CD4-positive, alpha-beta T cell treated with Interleukin-1 beta for 1 hour (primary cell): ENCODE measurements around the gene CEP63.
"Not testable (repeated sequence)": the region's sequence is repeated elsewhere in the genome, so short reads cannot be mapped to it uniquely, and the experiment has no call there.

ENCODE experiments used
- DNase-seq, 2 donors: peaks; one replicate each; pipeline ENCODE4 v3.0.0-alpha.2; 2020 to 2022

Gene CEP63

DNA sequence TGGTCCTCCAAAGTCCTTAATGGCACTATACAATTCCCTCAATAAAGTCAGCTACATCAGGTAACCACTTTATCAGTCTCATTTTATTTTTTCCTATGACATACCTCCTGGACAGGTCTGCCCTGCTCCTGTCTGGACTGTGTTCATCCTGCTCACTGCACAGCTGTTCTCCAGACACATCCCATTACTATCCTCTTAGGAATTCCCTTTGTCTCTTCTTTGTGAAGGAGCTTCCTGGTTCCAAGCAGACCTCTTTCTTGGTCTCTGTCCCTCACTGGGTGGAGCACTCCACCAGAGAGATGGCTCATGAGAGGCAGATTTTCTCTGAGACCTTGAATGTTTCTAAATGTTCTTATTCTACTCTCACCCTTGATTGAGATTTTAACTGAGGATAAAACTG lies 104.9 kb downstream of the CEP63 start:
- DNase-seq: no peak

DNA sequence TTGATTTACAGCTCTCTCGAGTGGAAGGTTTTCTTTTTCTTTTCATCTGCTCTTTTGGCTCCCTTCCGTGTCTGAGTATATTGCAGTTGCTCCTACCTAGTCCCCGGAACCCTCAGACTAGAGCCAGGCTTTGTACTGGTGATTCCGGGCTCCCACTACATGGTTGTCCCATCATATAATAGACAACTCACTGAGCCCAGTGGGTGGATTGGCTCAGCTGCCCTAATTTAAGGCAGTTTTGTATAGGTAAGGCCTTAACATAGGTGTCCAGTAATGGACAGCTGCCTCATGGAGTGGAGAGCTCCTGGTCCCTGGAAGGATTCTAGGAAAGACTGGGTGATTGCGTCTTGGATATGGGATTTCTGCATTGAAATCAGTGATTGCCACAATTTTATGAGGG lies 106.9 kb downstream of the CEP63 start:
- no peak for DNase-seq

DNA sequence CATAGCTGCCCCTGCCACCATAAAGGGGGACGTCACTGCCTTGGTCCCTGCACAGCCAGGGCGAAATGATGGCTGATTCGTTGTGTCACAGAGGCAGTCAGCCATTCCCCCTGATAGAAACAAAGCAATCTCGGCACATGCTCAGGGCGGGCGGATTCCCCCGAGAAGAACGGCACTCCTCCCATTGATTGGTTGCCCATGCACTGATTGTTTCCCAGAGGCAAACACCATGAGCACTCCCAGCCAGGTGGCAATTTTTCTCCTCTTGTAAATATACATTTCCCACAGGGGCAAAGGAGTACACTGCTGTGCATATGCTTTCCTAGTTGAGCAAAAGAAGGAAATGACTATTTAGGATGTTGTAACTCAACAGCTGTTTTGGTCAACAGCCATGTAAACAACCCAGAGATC lies 108.5 kb downstream of the CEP63 start:
- no peak for DNase-seq

DNA sequence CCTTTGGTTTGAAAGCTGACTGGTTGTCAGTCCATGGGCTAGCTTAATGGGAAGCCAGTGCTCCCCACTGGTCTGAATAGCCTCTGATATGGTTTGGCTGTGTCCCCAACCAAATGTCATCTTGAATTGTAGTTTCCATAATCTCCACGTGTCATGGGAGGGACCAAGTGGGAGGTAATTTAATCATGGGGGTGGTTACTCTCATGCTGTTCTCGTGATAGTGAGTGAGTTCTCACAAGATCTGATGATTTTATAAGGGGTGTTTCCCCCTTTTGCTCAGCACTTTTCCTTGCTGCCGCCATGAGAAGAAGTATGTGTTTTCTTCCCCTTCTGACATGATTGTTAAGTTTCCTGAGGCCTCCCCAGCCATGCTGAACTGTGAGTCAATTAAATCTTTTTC lies 109.1 kb downstream of the CEP63 start:
- DNase-seq: not testable (repeated sequence)

DNA sequence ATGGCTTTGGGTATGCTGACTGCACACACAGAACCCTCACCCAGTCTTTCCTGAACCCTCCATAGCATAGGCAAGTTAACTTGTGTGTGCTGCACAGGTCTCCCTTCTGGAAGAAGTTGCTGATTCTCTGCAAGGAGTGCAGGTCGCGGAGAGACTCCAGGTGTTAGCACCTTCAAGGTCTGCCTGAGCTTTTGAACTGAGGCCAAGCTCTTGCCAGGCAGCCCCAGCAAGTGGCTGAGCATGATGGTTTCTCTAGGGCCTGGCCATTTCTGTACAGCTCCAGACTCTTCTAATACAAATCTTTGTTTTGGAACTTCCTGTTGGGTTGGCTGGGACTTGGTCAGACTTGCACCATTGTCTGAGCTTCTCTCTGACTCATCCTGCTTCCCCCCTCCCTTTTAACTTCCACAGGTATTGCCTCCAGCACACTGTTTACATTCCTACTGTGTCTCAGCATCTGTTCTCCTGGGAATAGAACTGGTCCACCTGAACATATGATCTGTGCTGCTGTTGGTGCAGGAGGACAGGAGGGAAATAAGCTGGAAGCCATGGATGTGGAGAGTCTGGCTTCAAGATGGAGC lies 111.6 kb downstream of the CEP63 start:
- no peak for DNase-seq

DNA sequence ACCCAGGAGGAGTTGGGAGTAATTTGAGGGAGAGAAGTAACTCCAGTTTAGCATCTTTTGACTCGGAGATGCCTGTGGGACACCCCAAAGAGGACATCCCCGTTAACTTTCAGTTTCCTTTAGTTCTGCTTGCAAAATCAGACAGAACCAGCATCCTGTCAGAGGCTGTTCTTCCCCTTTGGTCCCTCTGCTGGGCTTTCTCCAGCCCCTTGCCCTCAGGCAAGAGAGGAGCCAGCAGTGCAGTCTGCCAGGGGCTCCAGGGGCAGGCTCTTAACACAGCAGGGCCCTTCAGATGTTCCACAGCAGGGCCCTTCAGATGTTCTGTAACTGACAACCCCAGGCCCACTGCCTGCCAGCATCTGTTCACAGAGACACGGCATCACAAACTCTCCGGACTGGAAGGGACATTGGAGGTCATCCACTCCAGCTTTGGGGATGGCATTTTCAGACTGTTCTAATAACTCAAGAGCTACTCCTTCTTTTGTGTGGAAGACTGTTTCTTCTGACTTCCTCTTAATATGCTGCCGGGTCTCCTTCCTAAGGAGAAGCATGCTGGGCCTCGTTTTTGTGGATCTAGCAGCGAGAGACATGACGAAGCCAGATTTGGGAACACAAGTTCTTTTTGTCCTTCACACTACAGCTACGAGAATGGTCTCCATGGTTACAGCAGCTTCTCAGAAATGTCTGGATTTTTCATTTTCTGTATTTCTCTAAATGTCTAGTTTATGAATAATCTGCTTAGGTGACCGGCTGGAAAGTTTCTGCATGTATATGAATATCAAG lies 113.1 kb downstream of the CEP63 start:
- no peak for DNase-seq

DNA sequence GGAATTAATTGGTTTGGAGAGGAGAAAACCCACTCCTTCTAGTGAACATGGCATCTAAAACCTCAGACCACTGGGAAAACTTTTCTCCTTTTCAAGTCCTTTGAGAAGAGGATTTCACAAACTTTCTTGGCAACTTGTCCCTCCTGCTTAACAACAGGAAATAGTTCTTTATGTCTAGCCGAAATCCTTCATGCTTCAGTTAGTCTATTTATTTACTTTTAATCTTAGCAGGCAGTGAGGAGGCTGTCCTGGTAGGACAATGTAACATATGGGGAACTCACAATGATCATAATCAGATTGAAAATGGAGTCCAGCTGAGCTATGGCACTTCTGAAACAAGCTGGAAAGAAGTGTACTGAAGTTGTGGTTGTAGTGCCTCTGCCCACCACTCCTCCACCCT lies 114.3 kb downstream of the CEP63 start:
- DNase-seq: no peak

DNA sequence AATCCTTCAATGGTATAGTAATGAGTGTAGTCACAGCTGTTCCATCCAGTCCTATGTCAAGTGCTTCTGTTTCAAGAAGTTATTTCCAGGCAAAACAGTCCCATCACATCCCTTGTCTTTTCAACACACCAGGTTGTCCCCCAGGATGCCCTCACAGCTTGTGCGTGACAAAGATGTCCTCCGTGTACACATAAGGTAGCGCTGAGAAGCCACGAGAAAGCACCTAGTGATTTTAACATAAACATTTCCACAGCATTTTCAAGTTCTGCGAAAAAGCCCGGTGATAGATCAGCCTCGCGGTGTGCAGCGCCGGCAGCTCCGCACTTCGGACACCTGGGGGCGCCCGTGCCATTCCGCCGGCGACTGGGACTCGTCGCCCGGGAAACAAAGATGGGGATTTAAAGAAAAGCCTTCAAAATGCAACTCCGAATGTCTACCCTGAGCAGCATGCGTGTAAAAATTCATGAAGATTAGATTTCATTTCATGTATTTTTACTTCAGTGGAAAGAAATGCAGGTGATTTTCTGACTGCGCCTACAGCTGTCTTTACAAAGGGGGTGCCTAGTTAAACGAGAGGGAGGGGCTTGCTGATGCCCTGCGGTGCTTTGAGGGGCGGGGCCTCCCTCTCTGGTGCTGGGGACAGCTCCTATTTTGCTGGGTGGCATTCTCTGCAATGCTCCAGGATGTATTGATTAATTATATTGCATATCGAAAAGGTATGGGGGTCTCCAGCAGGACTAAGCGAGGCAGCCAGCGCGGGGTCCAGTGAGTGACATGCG lies 115.0 kb downstream of the CEP63 start:
- peak; percentile 45 to 46 for DNase-seq

DNA sequence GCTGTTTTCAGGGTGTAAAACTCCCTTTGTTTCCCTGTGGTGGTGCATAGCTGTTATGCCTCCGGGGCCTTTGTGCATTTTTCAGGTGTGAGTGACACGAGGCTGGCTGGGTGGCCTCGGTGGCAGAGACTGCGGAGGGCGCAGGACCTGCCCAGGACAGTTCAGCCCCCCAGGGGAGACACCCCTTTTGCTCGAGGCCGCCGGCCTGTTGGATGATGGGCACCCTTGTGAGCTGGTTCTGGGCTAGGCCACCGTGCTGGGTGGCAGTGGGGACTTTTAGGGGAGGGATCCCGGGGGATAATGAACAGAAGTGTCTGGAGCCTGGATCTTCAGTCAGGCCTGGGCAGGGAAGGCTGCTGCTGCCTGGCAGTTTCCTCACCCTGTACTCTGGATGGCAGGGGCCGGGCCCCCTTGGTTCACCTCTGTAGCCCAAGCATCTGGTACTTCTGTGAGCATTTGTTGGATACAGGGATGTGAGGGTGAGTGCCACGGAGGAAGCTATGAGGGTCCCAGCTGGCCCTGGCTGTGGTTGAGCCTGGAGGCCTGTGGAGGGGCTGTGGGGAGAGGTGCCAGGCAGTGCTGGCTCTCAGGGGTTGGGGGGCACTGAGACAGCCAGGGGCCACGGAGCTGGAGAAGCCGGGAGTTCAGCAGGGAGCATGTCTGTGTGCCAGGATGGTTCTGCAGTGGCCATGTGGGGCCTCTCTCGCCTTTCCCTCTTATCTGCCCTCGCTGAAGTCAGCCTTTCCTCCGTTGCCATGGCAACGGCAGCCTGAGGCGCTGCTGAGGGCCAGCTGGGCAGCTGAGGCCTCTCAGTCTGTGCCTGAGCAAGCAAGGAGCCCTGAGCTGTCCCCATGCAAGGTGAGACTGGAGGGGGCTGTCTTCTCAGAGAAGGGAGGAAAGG lies 115.9 kb downstream of the CEP63 start:
- DNase-seq: no peak

DNA sequence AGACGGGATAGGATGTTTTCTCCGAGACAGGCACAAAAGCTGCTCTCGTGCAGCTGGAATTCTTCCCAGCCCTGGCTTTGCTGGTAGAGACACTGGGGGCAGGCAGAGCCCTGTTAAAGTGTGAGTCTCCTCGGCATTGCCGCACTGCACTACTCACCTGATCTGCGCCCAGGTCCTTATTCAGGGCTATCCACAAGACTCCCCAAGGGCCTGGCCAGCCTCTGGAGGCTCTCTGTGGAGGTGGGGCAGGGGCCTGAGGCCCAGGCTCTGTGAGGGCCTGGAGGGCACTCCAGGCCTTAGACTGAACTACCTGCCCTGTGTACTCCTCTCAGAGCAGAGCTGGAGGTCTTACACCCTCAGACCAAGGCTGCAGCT lies 116.6 kb downstream of the CEP63 start:
- no peak for DNase-seq

DNA sequence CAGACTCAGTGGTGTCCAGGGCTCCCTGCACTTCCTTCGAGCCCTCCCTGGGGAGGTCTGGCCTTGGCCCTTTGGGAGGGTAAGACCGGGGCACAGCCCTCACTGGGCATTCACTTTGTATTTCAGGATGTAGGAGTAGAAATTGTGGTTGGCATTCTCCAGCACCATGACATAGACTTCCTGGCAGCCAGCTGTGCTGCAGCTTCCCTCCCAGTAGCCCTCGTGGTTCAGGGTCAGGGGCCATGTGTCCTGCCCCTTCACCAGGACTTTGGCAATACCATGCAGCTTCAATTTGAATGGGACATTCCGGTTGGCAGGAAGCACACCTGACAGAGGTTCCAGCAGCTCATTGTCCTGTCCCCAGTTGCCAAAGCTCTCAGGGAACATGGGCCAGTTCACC lies 117.6 kb downstream of the CEP63 start:
- no peak for DNase-seq

DNA sequence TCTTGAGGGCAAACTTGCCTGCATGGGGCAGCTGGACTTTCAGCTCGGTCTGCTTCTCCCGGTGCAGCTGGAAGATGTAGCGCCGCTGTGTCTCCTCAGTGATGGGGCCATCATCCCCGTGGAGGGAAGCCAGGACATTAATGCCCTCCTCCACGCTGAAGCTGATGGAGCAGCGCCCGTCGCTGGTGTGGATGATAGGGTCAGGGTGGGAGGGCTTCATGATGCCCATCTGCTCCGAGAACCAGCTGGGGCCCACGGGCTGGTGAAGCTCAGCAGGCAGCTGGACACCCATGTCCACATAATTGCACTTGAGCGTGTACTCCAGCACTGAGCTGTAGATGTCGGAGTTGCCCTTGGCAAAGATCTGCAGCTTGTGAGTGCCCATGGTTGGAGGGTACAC lies 118.1 kb downstream of the CEP63 start:
- DNase-seq: no peak

DNA sequence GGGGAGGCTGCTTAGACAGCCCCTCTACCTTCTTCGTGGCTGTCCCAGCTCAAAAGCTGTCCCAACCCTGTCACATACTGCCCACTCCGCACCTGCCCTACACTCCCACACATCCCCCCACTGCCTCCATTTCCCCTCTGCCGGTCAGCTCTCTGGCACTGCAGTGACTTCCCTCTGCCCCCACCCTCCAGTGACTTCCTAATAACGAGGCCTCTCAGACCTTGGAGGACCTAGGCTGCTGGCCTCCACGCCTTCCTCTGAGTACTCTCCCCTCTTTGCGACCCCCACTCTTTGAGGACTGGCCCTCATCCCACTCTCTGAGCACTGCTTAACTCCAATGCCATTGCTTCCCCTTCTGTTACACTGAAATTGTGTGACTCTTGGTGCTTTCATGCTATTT lies 119.7 kb downstream of the CEP63 start:
- no peak for DNase-seq

DNA sequence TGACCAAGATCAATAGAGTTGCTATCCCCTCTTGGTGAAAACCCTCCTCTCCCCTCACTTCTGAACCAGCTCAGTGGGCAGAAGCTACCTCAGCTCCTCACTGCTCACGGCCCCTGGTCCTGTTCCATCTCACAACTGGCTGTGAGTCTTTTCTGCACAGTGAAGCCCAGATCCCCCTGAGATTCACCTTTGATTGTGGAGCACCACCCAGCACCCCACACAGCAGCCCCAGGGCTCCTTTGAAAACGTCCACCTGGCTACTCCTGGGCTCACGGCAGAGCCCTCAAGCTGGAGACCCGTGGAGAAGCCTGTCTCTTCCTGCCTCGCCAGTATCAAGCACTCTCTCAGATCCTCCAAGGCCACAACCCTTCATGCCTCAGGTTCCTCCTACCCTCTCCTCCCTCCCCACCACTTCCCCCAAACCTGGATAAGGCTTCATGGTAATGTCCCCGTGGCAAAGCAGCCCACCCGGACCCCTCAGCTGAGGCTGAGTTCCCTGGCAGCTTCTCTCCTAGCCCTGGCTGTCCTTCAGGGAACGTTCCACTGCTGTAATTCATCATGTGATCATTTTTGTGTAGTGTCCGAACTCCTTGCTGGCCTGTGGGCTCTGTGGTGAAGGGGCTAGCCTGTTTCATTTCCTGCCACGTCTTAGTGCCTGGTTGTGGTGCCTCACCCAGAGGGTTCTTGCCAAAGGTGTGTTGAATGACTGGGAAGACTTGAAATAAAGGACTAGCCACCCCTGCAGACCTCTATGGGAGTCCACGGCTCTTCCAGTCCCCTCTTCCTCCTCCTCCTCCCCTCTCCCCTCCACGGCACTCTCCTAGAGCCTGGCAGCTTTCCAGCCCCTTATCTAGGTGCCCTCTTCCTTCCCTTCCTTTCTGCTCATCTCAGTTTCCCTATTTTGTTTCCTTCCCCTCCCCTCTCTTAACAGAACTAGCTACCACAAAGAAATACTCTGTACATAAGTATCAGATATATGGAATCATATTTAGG lies 120.5 kb downstream of the CEP63 start:
- DNase-seq: no peak

DNA sequence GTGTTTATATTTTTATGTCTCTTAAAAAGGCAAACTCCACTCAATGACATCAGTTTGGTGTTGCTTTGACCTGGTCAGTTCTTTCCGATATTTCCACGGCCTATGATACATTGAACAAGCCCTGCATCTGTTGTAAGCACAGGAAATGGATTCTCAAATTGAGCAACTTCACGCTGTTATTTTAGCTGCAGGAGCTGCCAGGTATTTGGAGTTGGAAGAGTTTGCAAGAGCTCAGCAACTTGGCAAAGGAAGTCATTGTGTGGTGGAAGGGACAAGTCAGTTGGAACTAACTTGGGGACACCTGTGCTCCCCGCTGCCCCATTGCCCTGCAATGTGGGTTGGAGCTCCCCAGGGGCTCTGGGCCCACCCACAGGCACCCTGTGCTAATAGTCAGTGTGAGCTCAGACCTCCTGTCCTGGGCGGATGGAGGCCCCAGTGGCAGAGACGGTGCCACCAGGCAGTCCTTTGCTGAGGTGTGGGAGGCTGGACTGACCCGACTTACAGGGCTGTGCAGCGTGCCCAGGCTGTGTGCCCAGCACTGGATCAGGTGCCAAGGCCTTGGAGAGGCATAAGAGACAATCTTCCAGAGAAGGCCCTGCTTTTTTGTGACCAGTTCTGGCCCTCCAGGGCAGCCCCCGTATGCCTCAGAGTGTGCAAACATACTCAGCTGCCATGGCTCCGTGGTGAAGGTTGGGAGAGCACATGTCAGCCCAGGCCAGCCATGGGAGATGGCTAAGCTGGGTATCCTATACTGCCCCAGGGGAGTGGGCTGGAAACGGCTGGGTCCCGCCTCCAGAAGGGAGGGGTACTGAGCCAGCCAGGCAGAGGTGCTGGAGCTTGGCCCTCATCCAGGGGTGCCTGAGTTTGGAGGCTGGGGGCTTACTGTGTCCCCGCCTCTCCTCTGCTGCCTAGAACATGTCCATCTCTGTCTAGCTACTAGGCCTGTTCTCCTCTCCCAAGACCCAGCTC lies 121.5 kb downstream of the CEP63 start:
- DNase-seq: no peak

DNA sequence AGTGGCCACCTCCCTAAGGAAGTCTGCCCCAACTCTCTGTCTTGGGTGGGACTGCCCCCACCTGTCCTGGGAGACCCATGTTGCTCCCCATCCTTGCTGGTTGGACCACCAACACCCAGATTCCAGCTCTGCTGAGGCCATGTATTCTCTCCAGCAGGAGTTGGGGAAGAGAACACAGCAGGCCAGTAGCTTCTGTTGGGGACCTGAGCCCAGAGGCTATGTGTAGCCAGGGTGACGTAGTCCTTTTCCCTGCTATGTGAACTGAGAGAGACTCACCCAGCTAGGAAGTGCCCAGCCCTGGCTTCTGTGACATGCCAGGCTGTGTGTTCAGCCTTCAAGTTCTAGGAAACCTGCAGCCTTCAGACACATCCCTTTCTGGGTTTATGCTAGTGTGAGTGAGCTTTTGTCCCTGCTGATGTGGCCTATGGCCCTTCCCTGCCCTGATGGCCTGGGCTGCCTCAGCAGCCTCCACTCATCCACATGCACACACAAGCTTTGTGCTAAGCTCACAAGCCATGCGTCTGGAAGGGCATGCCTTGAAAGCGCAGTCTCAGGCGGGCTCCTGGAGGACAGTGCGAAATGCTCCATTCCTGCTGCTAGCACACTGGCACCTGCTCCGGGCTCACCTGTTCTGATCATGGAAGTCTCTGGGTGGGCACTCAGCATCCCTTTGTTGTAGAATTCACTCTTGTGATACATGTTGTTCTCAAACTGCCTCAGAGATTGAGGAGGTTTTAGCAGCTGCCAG lies 122.3 kb downstream of the CEP63 start:
- DNase-seq: no peak

DNA sequence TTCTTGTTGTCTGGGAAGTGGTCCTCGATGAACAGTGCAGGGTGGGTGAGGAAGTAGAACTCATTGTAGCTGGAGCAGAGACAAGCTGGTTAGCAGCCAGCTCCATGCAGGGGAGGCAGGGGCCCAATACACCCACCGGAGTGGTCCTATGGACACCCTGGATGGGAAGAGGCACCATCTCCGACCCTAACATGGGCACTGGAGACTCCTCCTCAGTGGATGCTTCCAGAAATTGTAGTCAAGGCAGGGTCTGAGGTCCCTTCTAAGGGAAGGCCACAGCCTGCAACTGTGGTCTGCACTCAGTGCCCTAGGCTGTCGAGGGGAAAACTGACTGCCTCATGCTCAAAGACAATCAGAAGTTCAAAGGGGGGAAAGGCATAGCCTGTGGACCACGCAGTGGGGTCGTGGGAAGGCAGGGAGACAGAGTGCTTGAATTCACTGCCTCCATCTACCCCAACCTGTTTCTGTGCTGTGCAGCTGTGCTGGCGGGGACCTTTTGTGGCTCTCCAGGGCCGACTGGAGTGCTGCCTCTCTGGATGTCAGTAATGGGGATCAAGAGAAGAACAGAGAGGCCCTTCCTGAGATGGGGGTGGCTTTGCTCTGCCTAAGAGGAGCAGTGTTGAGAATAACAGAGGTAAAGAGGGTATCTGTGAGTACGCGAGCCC lies 123.0 kb downstream of the CEP63 start:
- no peak for DNase-seq

DNA sequence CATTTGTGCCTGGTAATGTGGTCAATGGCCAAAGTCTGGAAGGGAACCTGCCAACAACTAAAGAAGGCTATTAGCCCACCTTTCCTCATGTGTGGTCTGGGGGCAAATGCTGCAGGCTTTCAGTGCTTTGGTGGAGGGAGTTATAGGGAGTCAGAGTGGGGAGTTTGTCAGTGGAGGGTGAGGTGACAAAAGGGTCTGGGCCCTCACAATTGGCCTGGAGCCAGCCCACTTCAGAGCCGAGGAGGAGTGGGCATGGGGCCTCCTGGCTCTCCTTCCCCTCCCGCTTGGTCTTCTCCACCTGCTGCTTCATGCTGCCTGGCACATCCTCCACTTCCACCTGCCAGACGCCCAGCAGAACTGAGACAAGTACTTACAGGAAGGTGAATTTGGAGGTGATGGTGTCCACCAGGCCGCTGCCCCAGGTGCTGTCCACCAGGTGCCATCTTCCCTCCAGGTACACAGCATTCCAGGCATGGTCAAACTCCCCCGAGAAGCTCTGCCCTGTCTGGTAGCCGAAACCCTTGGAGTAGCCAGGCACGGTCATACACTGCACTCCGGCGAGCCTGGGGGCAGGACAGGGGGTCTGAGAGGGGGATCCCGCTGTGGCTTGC lies 124.1 kb downstream of the CEP63 start:
- no peak for DNase-seq
